GM18907 (cell line): ENCODE results near the gene GPATCH11.

Experiments used
- ATAC-seq: cut with Tn5 transposase; IDR thresholded peaks from one replicate; pipeline ENCODE4 v1.9.1; 2021; ENCODE audit warnings: mild to moderate bottlenecking, moderate library complexity; ENCODE audit not compliant: unreplicated experiment

GPATCH11 gene

GRCh38 chr2:37083873-37084794, at the start of gene GPATCH11, which contains the start of gene HEATR5B:
Gene GPATCH11, plus strand, starts transcription at chr2:37084518. Its CDS starts 3,864 bp downstream, at chr2:37088382.
Gene HEATR5B, minus strand, starts transcription at chr2:37084372. Its CDS starts 958 bp downstream, at chr2:37083414.
- ATAC-seq, result peak; percentile 86

GRCh38 chr2:37037771-37038170, 46.5 kb upstream of the GPATCH11 start:
- no peak for ATAC-seq

GRCh38 chr2:37039580-37039979, 44.7 kb upstream of the GPATCH11 start:
- ATAC-seq, result no peak

GRCh38 chr2:37052600-37053332, 31.6 kb upstream of the GPATCH11 start:
- no peak for ATAC-seq

GRCh38 chr2:37059841-37060240, 24.5 kb upstream of the GPATCH11 start:
- ATAC-seq, result no peak

- ATAC-seq, result no peak
Measured at GRCh38 chr2:37060446-37060845, 23.9 kb upstream of the GPATCH11 start.

GRCh38 chr2:37061013-37061711, 23.2 kb upstream of the GPATCH11 start:
- no peak for ATAC-seq

GRCh38 chr2:37061776-37062175, 22.5 kb upstream of the GPATCH11 start:
- no peak for ATAC-seq

- no peak for ATAC-seq
Measured at GRCh38 chr2:37068686-37069085, 15.6 kb upstream of the GPATCH11 start.

- no peak for ATAC-seq
Measured at GRCh38 chr2:37070931-37071330, 13.4 kb upstream of the GPATCH11 start.

GRCh38 chr2:37080266-37080665, 4.1 kb upstream of the GPATCH11 start:
- ATAC-seq, result no peak

- no peak for ATAC-seq
Measured at GRCh38 chr2:37080689-37081088, 3.6 kb upstream of the GPATCH11 start.

- ATAC-seq, result no peak
Measured at GRCh38 chr2:37084797-37085196, 479 bp downstream of the GPATCH11 start.

GRCh38 chr2:37085731-37086147, 1.4 kb downstream of the GPATCH11 start:
- ATAC-seq, result no peak

- ATAC-seq, result peak; percentile 89
Measured at GRCh38 chr2:37090019-37090477, 5.7 kb downstream of the GPATCH11 start.

- peak; percentile 57 for ATAC-seq
Measured at GRCh38 chr2:37091873-37092272, 7.6 kb downstream of the GPATCH11 start.

GRCh38 chr2:37096568-37096967, 12.2 kb downstream of the GPATCH11 start:
- no peak for ATAC-seq

GRCh38 chr2:37098416-37099118, 14.2 kb downstream of the GPATCH11 start:
- no peak for ATAC-seq

- no peak for ATAC-seq
Measured at GRCh38 chr2:37100054-37100453, 15.7 kb downstream of the GPATCH11 start.

GRCh38 chr2:37102588-37102987, 18.3 kb downstream of the GPATCH11 start:
- no peak for ATAC-seq
